Glutamatergic neuron (in vitro differentiated cells): Measurements from ENCODE around the gene PDIA4. TPM values are rescaled to one million over a fixed set of nuclear protein-coding genes. Genes with fewer than 3 reads are reported as not detected.

Experiments
- DNase-seq: peaks from one replicate; pipeline ENCODE4 v3.0.0; 2022
- H3K27ac Mint-ChIP-seq: one replicate; pipeline ENCODE4 v1.8.0; 2020; ENCODE audit warnings: mild to moderate bottlenecking, mixed read lengths, inconsistent platforms; ENCODE audit not compliant: unreplicated experiment
- H3K27me3 Mint-ChIP-seq: one replicate; pipeline ENCODE4 v1.8.0; 2020; ENCODE audit warnings: mild to moderate bottlenecking, moderate library complexity, mixed read lengths, inconsistent platforms; ENCODE audit not compliant: unreplicated experiment
- H3K36me3 Mint-ChIP-seq: one replicate; pipeline ENCODE4 v1.8.0; 2020; ENCODE audit warnings: mild to moderate bottlenecking, mixed read lengths, inconsistent platforms; ENCODE audit not compliant: unreplicated experiment
- H3K4me1 Mint-ChIP-seq: one replicate; pipeline ENCODE4 v1.8.0; 2020; ENCODE audit warnings: mild to moderate bottlenecking, low read depth, mixed read lengths, inconsistent platforms; ENCODE audit not compliant: unreplicated experiment
- H3K4me3 Mint-ChIP-seq: one replicate; pipeline ENCODE4 v1.8.0; 2020; ENCODE audit warnings: mild to moderate bottlenecking, mixed read lengths, inconsistent platforms; ENCODE audit not compliant: unreplicated experiment
- H3K9me3 Mint-ChIP-seq: one replicate; pipeline ENCODE4 v1.8.0; 2020; ENCODE audit warnings: mild to moderate bottlenecking, moderate library complexity, mixed read lengths, inconsistent platforms; ENCODE audit not compliant: unreplicated experiment
- total RNA-seq: library from RNA; stranded (reverse); fragmentation: NEBNext Ultra II Directional; extraction: Animal tissue kit (Norgen Biotek cat#: 25700); gene quantifications from one replicate; pipeline ENCODE4 v1.2.1, GENCODE V29; 2021; ENCODE audit not compliant: unreplicated experiment
- TF ChIP-seq, protein P1 (sequence below): fragments of 200-600 bp; sonication (generic); IDR thresholded peaks from one replicate; pipeline ENCODE4 v1.5.0; 2021; ENCODE audit not compliant: partially characterized antibody, unreplicated experiment

PDIA4 gene
- total RNA-seq, 1 donor from 2014 or later = 69.0 TPM

DNA sequence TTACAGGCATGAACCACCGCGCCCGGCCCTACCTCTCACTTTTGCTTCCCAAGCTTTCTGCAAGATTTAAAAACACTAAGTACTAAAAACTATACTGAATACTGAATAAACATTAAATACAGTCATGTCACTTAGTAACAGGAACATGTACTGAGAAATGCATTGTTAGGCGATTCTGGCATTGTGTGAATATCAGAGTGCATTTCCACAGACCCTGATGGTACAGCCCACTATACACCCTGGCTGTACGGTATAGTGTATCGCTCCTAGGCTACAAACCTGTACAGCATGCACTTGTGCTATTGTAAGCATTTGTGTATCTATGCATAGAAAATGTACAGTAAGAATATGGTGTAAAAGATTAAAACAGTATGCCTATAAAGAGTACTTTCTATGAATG lies 29.1 kb downstream of the PDIA4 start:
- no peak overlapping the region for H3K4me3 Mint-ChIP-seq
- no peak overlapping the region for H3K27ac Mint-ChIP-seq
- DNase-seq = no peak
- H3K4me1 Mint-ChIP-seq = no peaks in the 10 kb centered on the region
- H3K9me3 Mint-ChIP-seq = peaks cover 3% of the 10 kb centered on the region
- TF ChIP-seq, protein P1, sequence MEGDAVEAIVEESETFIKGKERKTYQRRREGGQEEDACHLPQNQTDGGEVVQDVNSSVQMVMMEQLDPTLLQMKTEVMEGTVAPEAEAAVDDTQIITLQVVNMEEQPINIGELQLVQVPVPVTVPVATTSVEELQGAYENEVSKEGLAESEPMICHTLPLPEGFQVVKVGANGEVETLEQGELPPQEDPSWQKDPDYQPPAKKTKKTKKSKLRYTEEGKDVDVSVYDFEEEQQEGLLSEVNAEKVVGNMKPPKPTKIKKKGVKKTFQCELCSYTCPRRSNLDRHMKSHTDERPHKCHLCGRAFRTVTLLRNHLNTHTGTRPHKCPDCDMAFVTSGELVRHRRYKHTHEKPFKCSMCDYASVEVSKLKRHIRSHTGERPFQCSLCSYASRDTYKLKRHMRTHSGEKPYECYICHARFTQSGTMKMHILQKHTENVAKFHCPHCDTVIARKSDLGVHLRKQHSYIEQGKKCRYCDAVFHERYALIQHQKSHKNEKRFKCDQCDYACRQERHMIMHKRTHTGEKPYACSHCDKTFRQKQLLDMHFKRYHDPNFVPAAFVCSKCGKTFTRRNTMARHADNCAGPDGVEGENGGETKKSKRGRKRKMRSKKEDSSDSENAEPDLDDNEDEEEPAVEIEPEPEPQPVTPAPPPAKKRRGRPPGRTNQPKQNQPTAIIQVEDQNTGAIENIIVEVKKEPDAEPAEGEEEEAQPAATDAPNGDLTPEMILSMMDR = no peak
- H3K36me3 Mint-ChIP-seq = peaks cover 4% of the 10 kb centered on the region
- H3K27me3 Mint-ChIP-seq = peaks cover 4% of the 10 kb centered on the region

DNA sequence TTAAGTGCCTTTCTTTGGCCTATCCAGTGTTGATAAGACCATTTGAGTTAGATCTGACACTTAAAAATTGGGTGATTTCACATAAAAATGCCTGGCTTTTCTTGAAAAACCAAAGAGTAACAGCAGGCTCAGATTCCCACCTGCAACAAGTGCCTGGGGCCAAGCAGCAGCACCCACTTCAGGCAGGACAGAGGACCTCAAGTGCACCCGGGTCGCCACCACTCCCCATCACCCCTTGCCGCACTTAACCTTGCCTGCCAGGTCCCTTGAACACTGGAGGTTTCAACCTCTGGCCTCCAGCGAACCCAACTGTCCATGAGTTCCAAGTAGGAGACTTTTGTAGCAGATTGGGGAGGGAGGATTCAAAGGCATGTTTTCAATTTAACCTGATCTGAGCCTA lies 30.8 kb downstream of the PDIA4 start:
- Mint-ChIP-seq H3K4me3 (no peak overlapping the region), H3K27ac (no peak overlapping the region), H3K27me3 (peaks cover 1% of the 10 kb centered on the region), H3K4me1 (no peaks in the 10 kb centered on the region), H3K9me3 (peaks cover 3% of the 10 kb centered on the region), H3K36me3 (no peaks in the 10 kb centered on the region)
- TF ChIP-seq, protein P1 = no peak
- no peak for DNase-seq

DNA sequence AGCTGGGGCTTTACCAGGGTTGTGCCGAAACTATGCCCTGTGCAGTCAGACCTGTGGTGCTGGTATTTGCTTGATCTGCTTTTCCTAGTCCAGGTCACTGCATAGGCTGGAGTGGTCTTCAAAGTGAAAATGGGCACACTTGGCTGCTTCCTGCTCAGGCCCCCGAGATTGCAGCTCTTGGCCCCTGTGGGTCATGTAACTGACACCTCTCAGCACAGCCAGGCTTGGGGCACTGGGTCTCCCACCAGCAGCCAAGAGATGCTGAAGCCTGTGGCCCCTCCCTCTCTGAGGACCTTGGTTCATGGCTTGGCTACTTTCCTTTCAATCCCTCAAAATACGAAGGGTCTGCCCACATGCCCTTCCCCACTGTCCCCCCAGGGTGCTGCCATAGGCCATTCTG lies 33.7 kb downstream of the PDIA4 start:
- no peak for DNase-seq
- H3K36me3 Mint-ChIP-seq = no peaks in the 10 kb centered on the region
- H3K27me3 Mint-ChIP-seq = peaks cover 1% of the 10 kb centered on the region

DNA sequence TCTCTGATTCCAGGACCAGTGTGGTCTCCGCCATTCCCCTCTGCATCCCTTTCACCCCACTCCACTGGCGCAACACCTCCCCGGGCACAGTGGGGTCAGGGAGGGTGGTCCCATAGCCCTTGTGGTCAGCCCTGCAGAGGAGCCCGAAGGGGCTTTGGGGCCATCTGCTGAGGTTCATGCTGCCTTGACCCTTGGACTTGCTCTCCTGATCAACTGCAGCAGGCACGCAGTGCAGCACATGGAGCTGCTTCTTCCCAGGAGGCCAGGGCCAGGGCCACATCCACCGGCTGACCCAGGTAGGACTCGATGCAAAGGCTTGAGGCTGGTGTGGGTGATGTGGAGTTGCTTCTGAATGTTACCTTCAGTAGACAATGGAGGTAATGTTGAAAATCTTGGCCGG lies 35.1 kb downstream of the PDIA4 start:
- TF ChIP-seq, protein P1 = no peak
- Mint-ChIP-seq H3K27me3 (peaks cover 3% of the 10 kb centered on the region), H3K4me1 (peaks cover under 1% of the 10 kb centered on the region), H3K4me3 (no peak overlapping the region), H3K27ac (no peak overlapping the region), H3K36me3 (no peaks in the 10 kb centered on the region), H3K9me3 (peaks cover 7% of the 10 kb centered on the region)
- no peak for DNase-seq

More for the DNA sequence above, 33.7 kb downstream of the PDIA4 start:
- TF ChIP-seq, protein P1 = no peak
- Mint-ChIP-seq H3K9me3 (peaks cover 7% of the 10 kb centered on the region), H3K27ac (no peak overlapping the region), H3K4me1 (no peaks in the 10 kb centered on the region), H3K4me3 (no peak overlapping the region)

DNA sequence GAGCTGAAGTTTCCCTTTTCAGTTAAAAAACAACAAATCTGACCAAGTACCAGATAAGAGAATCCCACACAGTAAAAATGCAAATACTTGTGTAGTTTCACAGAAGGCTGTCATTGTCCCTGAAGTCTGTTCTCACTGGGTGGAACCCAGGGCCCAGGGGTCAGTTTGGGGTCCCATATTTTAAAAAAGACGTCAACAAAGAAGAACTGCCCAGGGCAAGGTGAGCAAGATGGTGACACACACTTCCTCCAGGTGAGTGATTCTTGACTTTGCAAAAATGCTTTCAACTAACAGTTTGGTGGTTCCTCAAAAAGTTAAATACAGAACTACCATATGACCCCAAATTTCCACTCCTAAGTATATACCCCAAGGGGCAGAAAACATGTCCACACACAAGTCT lies 36.8 kb downstream of the PDIA4 start:
- TF ChIP-seq, protein P1 = no peak
- no peak for DNase-seq
- Mint-ChIP-seq H3K27me3 (peaks cover 6% of the 10 kb centered on the region), H3K27ac (no peak overlapping the region), H3K4me1 (peaks cover 3% of the 10 kb centered on the region), H3K9me3 (peaks cover 8% of the 10 kb centered on the region), H3K4me3 (no peak overlapping the region), H3K36me3 (no peaks in the 10 kb centered on the region)
